ENCODE results near the gene EFCAB13. TPM values are rescaled to one million over a fixed set of nuclear protein-coding genes. Genes with fewer than 3 reads are reported as not detected.

The EFCAB13 gene
- total RNA-seq, 2 experiments from 2014 or later, result 4.6 to 7.8 TPM

DNA sequence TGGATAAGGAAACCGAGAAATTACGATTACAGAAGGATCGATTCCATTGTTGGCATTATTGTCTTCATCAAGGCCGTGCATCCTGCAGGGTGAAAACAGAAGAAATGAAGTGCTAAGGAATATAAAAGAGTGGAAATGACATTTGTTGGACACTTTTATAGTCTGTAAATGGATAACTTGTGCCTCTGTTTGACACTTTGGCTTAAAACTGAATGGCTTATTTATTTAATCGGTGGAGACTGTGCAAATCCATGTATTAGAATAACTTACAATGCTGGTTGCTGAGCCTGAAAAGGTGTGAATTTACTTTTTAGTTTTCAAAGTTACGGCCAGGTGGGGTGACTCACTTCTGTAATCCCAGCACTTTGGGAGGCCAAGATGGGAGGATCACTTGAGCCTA is 38.8 kb upstream of the EFCAB13 start:
- POLR2A ChIA-PET, result no interaction called here
- Mint-ChIP-seq H3K9me3 (no peaks in the 10 kb centered on the region), H3K4me1 (ENCODE audit: low read depth) (peaks cover 5% of the 10 kb centered on the region), H3K4me3 (no peak overlapping the region), H3K27me3 (peaks cover 2% of the 10 kb centered on the region), H3K27ac (no peak overlapping the region), H3K36me3 (no peaks in the 10 kb centered on the region)
- DNase-seq, result no peak
- intact Hi-C loops (cut with micrococcal nuclease), result no loop called here
- CTCF ChIA-PET, result no interaction called here

DNA sequence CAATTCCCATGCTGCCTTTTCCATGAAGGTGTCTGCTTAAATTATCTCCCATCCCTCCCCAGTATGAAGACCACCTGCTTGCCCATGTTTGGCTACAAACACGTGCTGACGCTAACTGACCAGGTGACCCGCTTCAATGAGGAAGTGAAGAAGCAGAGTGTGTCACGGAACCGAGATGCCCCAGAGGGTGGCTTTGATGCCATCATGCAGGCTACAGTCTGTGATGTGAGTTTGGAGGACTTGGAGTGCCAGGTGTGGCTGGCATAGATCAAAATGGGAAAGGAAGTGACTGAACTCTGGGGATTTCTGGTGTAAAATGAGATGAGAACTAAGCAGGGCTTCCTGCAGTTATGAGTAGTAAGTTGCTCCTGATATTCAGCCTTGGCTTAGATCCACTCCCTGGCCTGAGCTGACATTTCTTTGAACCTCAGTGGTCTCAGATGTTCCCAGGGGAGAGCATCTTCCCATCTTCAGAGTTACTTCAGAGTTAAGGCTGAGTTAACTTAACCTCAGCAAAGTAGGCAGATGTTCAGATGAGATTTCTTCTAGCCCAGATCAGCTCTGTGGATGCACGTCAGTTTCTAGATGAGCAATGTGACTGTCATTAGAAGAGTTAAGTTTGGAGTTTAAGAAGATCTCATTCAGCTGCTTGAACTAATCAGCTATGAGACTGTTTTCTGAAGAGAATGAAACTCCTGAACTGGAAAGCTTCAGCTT is 37.4 kb upstream of the EFCAB13 start:
- DNase-seq, result peak; percentile 33
- ChIA-PET CTCF (interaction anchor here (0.6 kb wide), 1 partner anchor 18 kb away, joined by 3 read pairs; no protein-coding TSS in a partner anchor), POLR2A (interaction anchor here (1.1 kb wide), 1 partner anchor 14 kb away, joined by 3 read pairs; no protein-coding TSS in a partner anchor)
- Mint-ChIP-seq H3K36me3 (no peaks in the 10 kb centered on the region), H3K4me3 (no peak overlapping the region), H3K27me3 (peaks cover 2% of the 10 kb centered on the region), H3K27ac (no peak overlapping the region), H3K4me1 (ENCODE audit: low read depth) (peaks cover 5% of the 10 kb centered on the region), H3K9me3 (no peaks in the 10 kb centered on the region)
- intact Hi-C loops (cut with micrococcal nuclease), result no loop called here

DNA sequence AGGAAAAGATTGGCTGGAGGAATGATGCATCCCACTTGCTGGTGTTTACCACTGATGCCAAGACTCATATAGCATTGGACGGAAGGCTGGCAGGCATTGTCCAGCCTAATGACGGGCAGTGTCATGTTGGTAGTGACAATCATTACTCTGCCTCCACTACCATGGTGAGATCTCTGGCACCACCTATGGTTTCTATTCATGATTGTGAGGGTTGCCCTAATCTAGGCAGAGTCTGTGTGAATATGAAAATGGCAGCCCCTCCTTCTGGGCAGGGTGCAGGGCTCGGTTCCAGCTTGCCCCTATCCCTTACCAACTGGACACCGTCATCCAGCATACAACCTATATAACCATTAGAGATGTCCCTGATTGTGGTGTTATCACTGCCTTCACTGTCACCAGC is 36.7 kb upstream of the EFCAB13 start:
- ChIA-PET POLR2A (interaction anchor here (1.1 kb wide), 1 partner anchor 13 kb away, joined by 3 read pairs; no protein-coding TSS in a partner anchor), CTCF (no interaction called here)
- no peak for DNase-seq
- H3K27me3 Mint-ChIP-seq, result peaks cover 2% of the 10 kb centered on the region
- intact Hi-C loops (cut with micrococcal nuclease), result no loop called here
- H3K27ac Mint-ChIP-seq, result no peak overlapping the region
- no peak overlapping the region for H3K4me3 Mint-ChIP-seq
- H3K4me1 Mint-ChIP-seq (ENCODE audit: low read depth), result peaks cover 5% of the 10 kb centered on the region
- no peaks in the 10 kb centered on the region for H3K36me3 Mint-ChIP-seq
- no peaks in the 10 kb centered on the region for H3K9me3 Mint-ChIP-seq

DNA sequence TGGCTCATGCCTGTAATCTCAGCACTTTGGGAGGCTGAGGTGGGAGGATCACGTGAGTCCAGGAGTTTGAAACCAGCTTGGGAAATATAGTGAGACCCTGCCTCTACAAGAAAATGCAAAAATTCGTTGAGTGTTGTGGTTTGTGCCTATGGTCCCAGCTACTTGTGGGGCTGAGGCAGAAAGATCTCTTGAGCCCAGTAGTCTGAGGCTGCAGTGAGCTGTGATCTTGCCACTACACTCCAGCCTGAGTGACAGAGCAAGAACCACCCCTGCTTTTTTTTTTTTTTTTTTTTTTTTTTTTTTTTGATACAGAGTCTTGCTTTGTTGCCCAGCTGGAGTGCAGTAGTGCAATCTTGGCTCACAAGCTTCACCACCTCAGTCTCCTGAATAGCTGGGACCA is 36.1 kb upstream of the EFCAB13 start:
- Mint-ChIP-seq H3K27me3 (peaks cover 2% of the 10 kb centered on the region), H3K4me1 (ENCODE audit: low read depth) (peaks cover 5% of the 10 kb centered on the region), H3K4me3 (no peak overlapping the region), H3K36me3 (no peaks in the 10 kb centered on the region), H3K27ac (no peak overlapping the region), H3K9me3 (no peaks in the 10 kb centered on the region)
- DNase-seq, result no peak
- CTCF ChIA-PET, result interaction anchor here (1.5 kb wide), 1 partner anchor 27 kb away, joined by 4 read pairs; no protein-coding TSS in a partner anchor
- POLR2A ChIA-PET, result no interaction called here
- intact Hi-C loops (cut with micrococcal nuclease), result no loop called here

GRCh38 chr17:47288531-47289116 is 35.1 kb upstream of the EFCAB13 start:
- POLR2A ChIA-PET, result no interaction called here
- Mint-ChIP-seq H3K36me3 (no peaks in the 10 kb centered on the region), H3K4me1 (ENCODE audit: low read depth) (peaks cover 5% of the 10 kb centered on the region), H3K9me3 (no peaks in the 10 kb centered on the region), H3K27me3 (peaks cover 2% of the 10 kb centered on the region), H3K4me3 (no peak overlapping the region), H3K27ac (no peak overlapping the region)
- DNase-seq, result no peak
- intact Hi-C loops (cut with micrococcal nuclease), result no loop called here
- CTCF ChIA-PET, result interaction anchor here (0.7 to 1.5 kb wide), 3 partner anchors 24 to 106 kb away, joined by 3 to 4 read pairs (median 4); no protein-coding TSS in a partner anchor

DNA sequence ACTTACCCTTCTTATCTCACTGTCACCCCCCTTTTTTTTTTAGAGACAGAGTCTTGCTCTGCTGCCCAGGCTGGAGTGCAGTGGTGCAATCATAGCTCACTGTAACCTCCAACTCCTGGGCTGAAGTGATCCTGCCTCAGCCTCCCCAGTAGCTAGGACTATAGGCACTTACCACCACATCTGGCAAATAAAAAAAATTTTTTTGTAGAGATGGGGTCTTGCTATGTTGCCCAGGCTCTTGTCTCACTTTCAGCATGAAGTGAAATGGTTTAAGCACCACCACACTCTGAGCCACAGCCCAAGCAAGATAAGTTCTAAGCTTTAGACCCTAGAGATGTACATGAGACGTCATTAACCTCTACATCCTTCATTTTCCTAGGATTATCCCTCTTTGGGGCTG is 34.5 kb upstream of the EFCAB13 start:
- Mint-ChIP-seq H3K27ac (no peak overlapping the region), H3K27me3 (no peaks in the 10 kb centered on the region), H3K36me3 (no peaks in the 10 kb centered on the region), H3K4me3 (no peak overlapping the region), H3K9me3 (no peaks in the 10 kb centered on the region), H3K4me1 (ENCODE audit: low read depth) (peaks cover 5% of the 10 kb centered on the region)
- ChIA-PET POLR2A (no interaction called here), CTCF (interaction anchor here (1.0 to 1.2 kb wide), 2 partner anchors 23 to 27 kb away, joined by 3 to 4 read pairs; no protein-coding TSS in a partner anchor)
- intact Hi-C loops (cut with micrococcal nuclease), result no loop called here
- DNase-seq, result no peak

DNA sequence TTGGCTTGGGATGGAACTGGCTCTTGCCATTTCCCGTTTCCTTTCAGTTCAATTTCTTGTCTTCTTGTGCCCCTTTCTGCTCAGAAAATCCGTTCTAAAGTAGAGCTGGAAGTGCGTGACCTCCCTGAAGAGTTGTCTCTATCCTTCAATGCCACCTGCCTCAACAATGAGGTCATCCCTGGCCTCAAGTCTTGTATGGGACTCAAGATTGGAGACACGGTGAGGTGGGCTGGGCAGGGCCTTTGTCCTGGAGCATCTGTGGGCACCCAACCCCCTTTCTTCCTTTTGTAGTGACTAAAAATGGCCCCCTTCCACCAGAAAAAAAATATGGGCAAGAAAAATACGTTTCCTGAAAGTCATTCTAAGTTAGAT is 32.9 kb upstream of the EFCAB13 start:
- ChIA-PET CTCF (no interaction called here), POLR2A (no interaction called here)
- Mint-ChIP-seq H3K36me3 (no peaks in the 10 kb centered on the region), H3K4me1 (ENCODE audit: low read depth) (peaks cover 5% of the 10 kb centered on the region), H3K27ac (no peak overlapping the region), H3K9me3 (no peaks in the 10 kb centered on the region), H3K27me3 (no peaks in the 10 kb centered on the region), H3K4me3 (no peak overlapping the region)
- DNase-seq, result no peak
- intact Hi-C loops (cut with micrococcal nuclease), result no loop called here

GRCh38 chr17:47291242-47291873 is 32.4 kb upstream of the EFCAB13 start:
- H3K4me3 Mint-ChIP-seq, result no peak overlapping the region
- no peaks in the 10 kb centered on the region for H3K27me3 Mint-ChIP-seq
- ChIA-PET POLR2A (no interaction called here), CTCF (no interaction called here)
- no peak for DNase-seq
- H3K9me3 Mint-ChIP-seq, result no peaks in the 10 kb centered on the region
- H3K27ac Mint-ChIP-seq, result no peak overlapping the region
- peaks cover 5% of the 10 kb centered on the region for H3K4me1 Mint-ChIP-seq (ENCODE audit: low read depth)
- no peaks in the 10 kb centered on the region for H3K36me3 Mint-ChIP-seq
- intact Hi-C loops (cut with micrococcal nuclease), result no loop called here

- CTCF ChIA-PET, result no interaction called here
- H3K4me1 Mint-ChIP-seq (ENCODE audit: low read depth), result no peaks in the 10 kb centered on the region
- H3K27ac Mint-ChIP-seq, result no peak overlapping the region
- DNase-seq, result no peak
- intact Hi-C loops (cut with micrococcal nuclease), result no loop called here
- no peak overlapping the region for H3K4me3 Mint-ChIP-seq
- POLR2A ChIA-PET, result no interaction called here
- no peaks in the 10 kb centered on the region for H3K36me3 Mint-ChIP-seq
- peaks cover 2% of the 10 kb centered on the region for H3K27me3 Mint-ChIP-seq
- H3K9me3 Mint-ChIP-seq, result no peaks in the 10 kb centered on the region
Observed at GRCh38 chr17:47292206-47292605, 31.5 kb upstream of the EFCAB13 start.

- ChIA-PET POLR2A (no interaction called here), CTCF (no interaction called here)
- intact Hi-C loops (cut with micrococcal nuclease), result no loop called here
- DNase-seq, result no peak
- Mint-ChIP-seq H3K9me3 (no peaks in the 10 kb centered on the region), H3K4me1 (ENCODE audit: low read depth) (peaks cover 3% of the 10 kb centered on the region), H3K4me3 (no peak overlapping the region), H3K27ac (no peak overlapping the region), H3K36me3 (no peaks in the 10 kb centered on the region), H3K27me3 (peaks cover 2% of the 10 kb centered on the region)
Observed at GRCh38 chr17:47295037-47295873, 28.5 kb upstream of the EFCAB13 start.

- no peaks in the 10 kb centered on the region for H3K9me3 Mint-ChIP-seq
- intact Hi-C loops (cut with micrococcal nuclease), result no loop called here
- H3K27me3 Mint-ChIP-seq, result peaks cover 2% of the 10 kb centered on the region
- H3K27ac Mint-ChIP-seq, result no peak overlapping the region
- no peak for DNase-seq
- peaks cover 7% of the 10 kb centered on the region for H3K4me1 Mint-ChIP-seq (ENCODE audit: low read depth)
- CTCF ChIA-PET, result no interaction called here
- no peak overlapping the region for H3K4me3 Mint-ChIP-seq
- no peaks in the 10 kb centered on the region for H3K36me3 Mint-ChIP-seq
- POLR2A ChIA-PET, result no interaction called here
Observed at GRCh38 chr17:47295874-47296255, 27.9 kb upstream of the EFCAB13 start.

DNA sequence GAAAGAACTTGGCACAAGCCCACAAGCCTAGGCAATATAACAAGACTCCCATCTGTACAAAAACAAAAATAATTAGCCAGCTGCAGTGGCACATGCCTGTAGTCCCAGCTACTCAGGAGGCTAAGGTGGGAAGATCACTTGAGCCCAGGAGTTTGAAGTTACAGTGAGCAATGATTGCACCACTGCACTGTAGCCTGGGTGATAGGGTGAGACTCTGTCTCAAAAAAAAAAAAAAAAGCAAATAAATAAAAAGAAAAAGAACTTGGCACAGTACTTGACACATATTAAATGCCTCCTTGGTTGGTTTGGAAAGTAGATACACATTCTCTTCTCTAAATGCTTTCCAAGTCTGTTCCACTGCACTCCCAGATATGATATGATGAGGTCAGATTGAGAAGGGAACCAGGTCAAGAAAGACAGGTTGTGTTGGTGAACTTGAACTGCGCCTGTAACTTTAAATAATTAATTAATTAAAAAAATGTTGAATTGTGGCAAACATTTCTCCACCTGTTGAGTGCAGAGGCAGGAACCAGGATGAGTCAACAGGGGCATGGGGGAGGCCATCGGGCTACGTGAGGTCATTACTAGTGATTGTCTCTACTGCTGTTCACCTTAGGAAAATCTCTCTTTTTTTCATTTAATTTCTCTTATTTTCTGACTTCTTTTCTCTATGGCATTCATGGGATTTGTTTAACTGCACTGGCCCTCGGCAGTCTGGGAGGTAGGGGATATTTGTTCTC is 25.9 kb upstream of the EFCAB13 start:
- Mint-ChIP-seq H3K9me3 (peaks cover 11% of the 10 kb centered on the region), H3K27me3 (peaks cover 2% of the 10 kb centered on the region), H3K4me1 (ENCODE audit: low read depth) (peaks cover 17% of the 10 kb centered on the region), H3K4me3 (no peak overlapping the region), H3K27ac (no peak overlapping the region), H3K36me3 (no peaks in the 10 kb centered on the region)
- ChIA-PET CTCF (no interaction called here), POLR2A (no interaction called here)
- intact Hi-C loops (cut with micrococcal nuclease), result no loop called here
- DNase-seq, result no peak
